ENCODE results near the gene ZNF324B.
"Not testable (repeated sequence)": the region's sequence is repeated elsewhere in the genome, so short reads cannot be mapped to it uniquely, and the experiment has no call there.

GRCh38 chr19:58403920-58404478 is 47.4 kb upstream of the ZNF324B start:
- not testable (repeated sequence) for TF ChIP-seq CTCF, POLR2A (IDR thresholded peaks at IDR 0.05)

Data from esophagus squamous epithelium (tissue), 4 donors.